Calu3 (cell line): ENCODE measurements around the gene KIF26B. TPM values are rescaled to one million over a fixed set of nuclear protein-coding genes. Genes with fewer than 3 reads are reported as not detected.

Experiments
- BruUV-seq: library from RNA; stranded (reverse); fragments of 400-500 nt; replicated peaks from 2 replicates; lab custom pipeline; 2021; lab: Mats Ljungman, UMichigan
- CTCF ChIA-PET: fragments of 300-600 bp; sonication (Branson Sonifier 250); formaldehyde crosslinking; loops from one replicate; lab custom pipeline; 2022; ENCODE audit warnings: antibody characterized with exemption; lab: Charles Lee
- DNase-seq: peaks from one replicate; pipeline ENCODE4 v3.0.0; 2022
- H3K27ac Mint-ChIP-seq: one replicate; pipeline ENCODE4 v1.8.0; 2022; ENCODE audit warnings: mixed read lengths; ENCODE audit not compliant: unreplicated experiment
- H3K27me3 Mint-ChIP-seq: one replicate; pipeline ENCODE4 v1.8.0; 2022; ENCODE audit warnings: mixed read lengths; ENCODE audit not compliant: unreplicated experiment
- H3K36me3 Mint-ChIP-seq: one replicate; pipeline ENCODE4 v1.8.0; 2022; ENCODE audit warnings: mild to moderate bottlenecking, moderate library complexity, mixed read lengths; ENCODE audit not compliant: insufficient read depth, unreplicated experiment
- H3K4me1 Mint-ChIP-seq: one replicate; pipeline ENCODE4 v1.8.0; 2022; ENCODE audit warnings: mild to moderate bottlenecking, low read depth, mixed read lengths; ENCODE audit not compliant: unreplicated experiment
- H3K4me3 Mint-ChIP-seq: one replicate; pipeline ENCODE4 v1.8.0; 2022; ENCODE audit warnings: mild to moderate bottlenecking, low read depth, moderate library complexity, mixed read lengths; ENCODE audit not compliant: unreplicated experiment
- H3K9me3 Mint-ChIP-seq: one replicate; pipeline ENCODE4 v1.8.0; 2022; ENCODE audit warnings: low read depth, mixed read lengths; ENCODE audit not compliant: unreplicated experiment
- intact Hi-C: fragments of 100-400 bp; cut with micrococcal nuclease; formaldehyde crosslinking; loops from one replicate; pipeline ENCODE4 v1.10.0; 2022; ENCODE audit not compliant: unreplicated experiment
- total RNA-seq: library from RNA; stranded (reverse); gene quantifications from 2 replicates; pipeline ENCODE4 v1.2.3, GENCODE V29; 2022
- TF ChIP-seq, protein P1 (sequence below): fragments of 200-600 bp; IDR thresholded peaks from one replicate; pipeline ENCODE4 v1.8.0; 2022; ENCODE audit warnings: antibody characterized with exemption; ENCODE audit not compliant: unreplicated experiment

The KIF26B gene
- total RNA-seq, 1 experiment from 2014 or later, result 1.1 TPM

DNA sequence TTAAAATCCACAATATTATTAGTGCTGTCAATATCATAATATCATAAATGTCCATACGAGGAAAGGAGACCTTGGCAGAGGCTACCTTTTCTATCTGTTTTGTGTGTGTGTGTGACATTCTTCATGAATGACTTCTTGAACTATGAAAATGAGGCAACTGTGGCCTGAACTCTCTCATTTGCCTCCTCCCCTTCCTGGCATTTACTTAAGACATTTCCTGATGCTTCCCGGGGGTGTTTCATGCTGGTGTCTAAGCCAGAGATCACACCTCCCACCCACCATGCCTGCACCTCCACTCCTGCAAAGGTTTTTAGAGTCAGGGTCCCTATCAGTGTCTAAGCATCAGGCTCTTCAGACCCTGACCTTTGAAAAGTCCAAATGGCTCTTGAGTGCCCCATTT, 420.9 kb downstream of the KIF26B start:
- peaks cover 23% of the 10 kb centered on the region for H3K27me3 Mint-ChIP-seq
- CTCF ChIA-PET, result no interaction called here
- intact Hi-C loops, result no loop called here
- BruUV-seq, result no TSS peak
- no peak for DNase-seq
- TF ChIP-seq, protein P1, sequence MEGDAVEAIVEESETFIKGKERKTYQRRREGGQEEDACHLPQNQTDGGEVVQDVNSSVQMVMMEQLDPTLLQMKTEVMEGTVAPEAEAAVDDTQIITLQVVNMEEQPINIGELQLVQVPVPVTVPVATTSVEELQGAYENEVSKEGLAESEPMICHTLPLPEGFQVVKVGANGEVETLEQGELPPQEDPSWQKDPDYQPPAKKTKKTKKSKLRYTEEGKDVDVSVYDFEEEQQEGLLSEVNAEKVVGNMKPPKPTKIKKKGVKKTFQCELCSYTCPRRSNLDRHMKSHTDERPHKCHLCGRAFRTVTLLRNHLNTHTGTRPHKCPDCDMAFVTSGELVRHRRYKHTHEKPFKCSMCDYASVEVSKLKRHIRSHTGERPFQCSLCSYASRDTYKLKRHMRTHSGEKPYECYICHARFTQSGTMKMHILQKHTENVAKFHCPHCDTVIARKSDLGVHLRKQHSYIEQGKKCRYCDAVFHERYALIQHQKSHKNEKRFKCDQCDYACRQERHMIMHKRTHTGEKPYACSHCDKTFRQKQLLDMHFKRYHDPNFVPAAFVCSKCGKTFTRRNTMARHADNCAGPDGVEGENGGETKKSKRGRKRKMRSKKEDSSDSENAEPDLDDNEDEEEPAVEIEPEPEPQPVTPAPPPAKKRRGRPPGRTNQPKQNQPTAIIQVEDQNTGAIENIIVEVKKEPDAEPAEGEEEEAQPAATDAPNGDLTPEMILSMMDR, result no peak
- no peaks in the 10 kb centered on the region for H3K4me1 Mint-ChIP-seq
- H3K9me3 Mint-ChIP-seq, result peaks cover 9% of the 10 kb centered on the region
- no peaks in the 10 kb centered on the region for H3K36me3 Mint-ChIP-seq
- H3K27ac Mint-ChIP-seq, result no peak overlapping the region
- H3K4me3 Mint-ChIP-seq, result no peak overlapping the region

- BruUV-seq, result no TSS peak
- Mint-ChIP-seq H3K9me3 (peaks cover 7% of the 10 kb centered on the region), H3K4me3 (no peak overlapping the region), H3K27ac (no peak overlapping the region), H3K27me3 (peaks cover 16% of the 10 kb centered on the region), H3K4me1 (no peaks in the 10 kb centered on the region), H3K36me3 (no peaks in the 10 kb centered on the region)
- intact Hi-C loops, result no loop called here
- CTCF ChIA-PET, result no interaction called here
- TF ChIP-seq, protein P1, result no peak
- no peak for DNase-seq
Observed at GRCh38 chr1:245576323-245576722, 421.5 kb downstream of the KIF26B start.

DNA sequence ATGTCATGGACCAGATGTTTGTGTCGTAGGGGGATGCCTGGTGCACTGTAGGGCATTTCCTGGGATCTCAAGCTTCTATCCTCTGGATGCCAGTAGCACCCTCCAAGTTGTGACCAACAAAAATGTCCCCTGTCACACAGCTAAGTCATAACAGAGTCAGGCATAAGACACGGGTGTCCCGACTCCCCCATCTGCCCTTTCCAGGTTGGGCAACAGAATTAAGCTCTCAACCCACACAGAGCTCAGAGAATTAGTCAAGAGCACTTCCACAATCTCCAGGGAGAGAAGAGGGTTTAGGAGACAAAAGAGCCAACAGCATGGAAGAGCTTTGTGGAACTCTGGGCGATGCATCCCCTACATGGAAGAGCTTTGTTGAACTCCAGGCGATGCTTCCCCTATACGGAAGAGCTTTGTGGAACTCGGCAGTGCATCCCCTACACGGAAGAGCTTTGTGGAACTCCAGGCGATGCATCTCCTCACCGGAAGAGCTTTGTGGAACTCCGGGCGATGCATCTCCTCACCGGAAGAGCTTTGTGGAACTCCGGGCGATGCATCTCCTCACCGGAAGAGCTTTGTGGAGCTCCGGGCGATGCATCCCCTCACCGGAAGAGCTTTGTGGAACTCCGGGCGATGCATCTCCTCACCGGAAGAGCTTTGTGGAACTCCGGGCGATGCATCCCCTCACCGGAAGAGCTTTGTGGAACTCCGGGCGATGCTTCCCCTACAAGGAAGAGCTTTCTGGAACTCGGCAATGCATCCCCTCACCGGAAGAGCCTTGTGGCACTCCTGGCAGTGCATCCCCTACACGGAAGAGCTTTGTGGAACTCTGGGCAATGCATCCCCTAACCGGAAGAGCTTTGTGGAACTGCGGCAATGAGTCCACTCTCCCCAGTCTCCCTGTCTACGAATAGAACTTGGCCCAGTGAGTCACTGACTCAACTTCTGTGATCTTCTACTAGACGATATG, 422.7 kb downstream of the KIF26B start:
- H3K4me3 Mint-ChIP-seq, result no peak overlapping the region
- no TSS peak for BruUV-seq
- peaks cover 14% of the 10 kb centered on the region for H3K27me3 Mint-ChIP-seq
- TF ChIP-seq, protein P1, result no peak
- peaks cover 6% of the 10 kb centered on the region for H3K9me3 Mint-ChIP-seq
- H3K27ac Mint-ChIP-seq, result no peak overlapping the region
- no peaks in the 10 kb centered on the region for H3K4me1 Mint-ChIP-seq
- H3K36me3 Mint-ChIP-seq, result no peaks in the 10 kb centered on the region
- intact Hi-C loops, result no loop called here
- DNase-seq, result no peak
- CTCF ChIA-PET, result interaction anchor here (0.6 to 0.7 kb wide), 4 partner anchors 9 to 1119 kb away, joined by 3 to 6 read pairs (median 6); no protein-coding TSS in a partner anchor

GRCh38 chr1:245578308-245578707, 423.5 kb downstream of the KIF26B start:
- H3K9me3 Mint-ChIP-seq, result peaks cover 6% of the 10 kb centered on the region
- no TSS peak for BruUV-seq
- H3K4me1 Mint-ChIP-seq, result no peaks in the 10 kb centered on the region
- H3K36me3 Mint-ChIP-seq, result no peaks in the 10 kb centered on the region
- no peak overlapping the region for H3K4me3 Mint-ChIP-seq
- DNase-seq, result no peak
- TF ChIP-seq, protein P1, result no peak
- no peak overlapping the region for H3K27ac Mint-ChIP-seq
- H3K27me3 Mint-ChIP-seq, result peaks cover 14% of the 10 kb centered on the region
- intact Hi-C loops, result no loop called here
- CTCF ChIA-PET, result no interaction called here
